Chondrocyte (in vitro differentiated cells): Measurements from ENCODE around the gene SGMS1. TPM values are rescaled to one million over a fixed set of nuclear protein-coding genes. Genes with fewer than 3 reads are reported as not detected.

Experiments used
- DNase-seq: peaks from one replicate; pipeline ENCODE4 v3.0.0; 2021; ENCODE audit warnings: mixed read lengths, low spot score
- H3K27ac Mint-ChIP-seq: one replicate; pipeline ENCODE4 v1.8.0; 2021; ENCODE audit warnings: mild to moderate bottlenecking, moderate library complexity, mixed read lengths; ENCODE audit not compliant: unreplicated experiment
- H3K27me3 Mint-ChIP-seq: 2 replicates; pipeline ENCODE4 v1.8.0; 2021; ENCODE audit warnings: low read depth, mixed read lengths
- H3K36me3 Mint-ChIP-seq: 2 replicates; pipeline ENCODE4 v1.8.0; 2021; ENCODE audit warnings: low read depth, mixed read lengths
- H3K4me1 Mint-ChIP-seq: 2 replicates; pipeline ENCODE4 v1.8.0; 2021; ENCODE audit warnings: low read depth, mild to moderate bottlenecking, mixed read lengths
- H3K4me3 Mint-ChIP-seq: one replicate; pipeline ENCODE4 v1.8.0; 2021; ENCODE audit warnings: mild to moderate bottlenecking, moderate library complexity, mixed read lengths; ENCODE audit not compliant: unreplicated experiment
- H3K9me3 Mint-ChIP-seq: 2 replicates; pipeline ENCODE4 v1.8.0; 2021; ENCODE audit warnings: low read depth, mixed read lengths
- total RNA-seq: library from RNA; stranded (reverse); gene quantifications from 3 replicates; pipeline ENCODE4 v1.2.1, GENCODE V29; 2021
- TF ChIP-seq, protein P1 (sequence below): fragments of 200-600 bp; sonication (generic); IDR thresholded peaks from 2 replicates; pipeline ENCODE4 v1.5.0; 2021; ENCODE audit warnings: antibody characterized with exemption, mild to moderate bottlenecking, moderate library complexity

The SGMS1 gene
- total RNA-seq, 1 donor from 2014 or later, result 27.1 TPM

DNA sequence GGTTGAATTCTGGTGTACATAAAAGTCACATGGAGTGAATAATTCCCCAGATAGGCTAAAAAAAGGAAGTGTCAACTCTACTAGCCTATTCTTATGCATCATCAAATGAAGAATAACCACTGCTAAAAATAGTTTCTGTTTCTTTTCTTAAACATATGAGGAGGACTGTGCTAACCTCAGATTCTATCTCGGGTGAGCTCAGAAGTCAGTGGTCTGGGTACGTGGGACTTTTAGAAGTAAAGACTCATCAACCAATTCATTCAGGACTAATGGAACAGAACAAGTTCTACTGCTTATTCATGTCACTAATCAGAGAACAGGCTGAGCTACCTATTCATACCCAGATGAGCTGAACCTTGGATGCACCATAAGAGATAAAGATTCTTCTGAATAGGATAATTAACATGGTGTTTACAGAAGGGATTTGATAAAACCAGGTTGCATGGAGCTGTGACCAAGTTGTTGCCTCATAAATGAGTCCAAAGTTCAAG is 362.9 kb downstream of the SGMS1 start:
- H3K36me3 Mint-ChIP-seq, result no peaks in the 10 kb centered on the region
- H3K9me3 Mint-ChIP-seq, result peaks cover 9% of the 10 kb centered on the region
- peaks cover 35% of the 10 kb centered on the region for H3K27me3 Mint-ChIP-seq
- DNase-seq, result no peak
- no peak overlapping the region for H3K4me3 Mint-ChIP-seq
- TF ChIP-seq, protein P1, sequence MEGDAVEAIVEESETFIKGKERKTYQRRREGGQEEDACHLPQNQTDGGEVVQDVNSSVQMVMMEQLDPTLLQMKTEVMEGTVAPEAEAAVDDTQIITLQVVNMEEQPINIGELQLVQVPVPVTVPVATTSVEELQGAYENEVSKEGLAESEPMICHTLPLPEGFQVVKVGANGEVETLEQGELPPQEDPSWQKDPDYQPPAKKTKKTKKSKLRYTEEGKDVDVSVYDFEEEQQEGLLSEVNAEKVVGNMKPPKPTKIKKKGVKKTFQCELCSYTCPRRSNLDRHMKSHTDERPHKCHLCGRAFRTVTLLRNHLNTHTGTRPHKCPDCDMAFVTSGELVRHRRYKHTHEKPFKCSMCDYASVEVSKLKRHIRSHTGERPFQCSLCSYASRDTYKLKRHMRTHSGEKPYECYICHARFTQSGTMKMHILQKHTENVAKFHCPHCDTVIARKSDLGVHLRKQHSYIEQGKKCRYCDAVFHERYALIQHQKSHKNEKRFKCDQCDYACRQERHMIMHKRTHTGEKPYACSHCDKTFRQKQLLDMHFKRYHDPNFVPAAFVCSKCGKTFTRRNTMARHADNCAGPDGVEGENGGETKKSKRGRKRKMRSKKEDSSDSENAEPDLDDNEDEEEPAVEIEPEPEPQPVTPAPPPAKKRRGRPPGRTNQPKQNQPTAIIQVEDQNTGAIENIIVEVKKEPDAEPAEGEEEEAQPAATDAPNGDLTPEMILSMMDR, result no peak
- no peak overlapping the region for H3K27ac Mint-ChIP-seq
- H3K4me1 Mint-ChIP-seq, result no peaks in the 10 kb centered on the region

Other genes with a start within 250 kb of the SGMS1 start
- gene ASAH2B, start 116.0 kb upstream of the SGMS1 start, total RNA-seq, result 2.1 to 3.9 TPM (median 3.0 TPM) in 3 replicates